Measurements from ENCODE around the gene TTC33. TPM values are rescaled to one million over a fixed set of nuclear protein-coding genes. Genes with fewer than 3 reads are reported as not detected.
"Not testable (repeated sequence)": the region's sequence is repeated elsewhere in the genome, so short reads cannot be mapped to it uniquely, and the experiment has no call there.

The TTC33 gene
- total RNA-seq, 2 experiments from 2014 or later = 16.3 to 17.7 TPM

DNA sequence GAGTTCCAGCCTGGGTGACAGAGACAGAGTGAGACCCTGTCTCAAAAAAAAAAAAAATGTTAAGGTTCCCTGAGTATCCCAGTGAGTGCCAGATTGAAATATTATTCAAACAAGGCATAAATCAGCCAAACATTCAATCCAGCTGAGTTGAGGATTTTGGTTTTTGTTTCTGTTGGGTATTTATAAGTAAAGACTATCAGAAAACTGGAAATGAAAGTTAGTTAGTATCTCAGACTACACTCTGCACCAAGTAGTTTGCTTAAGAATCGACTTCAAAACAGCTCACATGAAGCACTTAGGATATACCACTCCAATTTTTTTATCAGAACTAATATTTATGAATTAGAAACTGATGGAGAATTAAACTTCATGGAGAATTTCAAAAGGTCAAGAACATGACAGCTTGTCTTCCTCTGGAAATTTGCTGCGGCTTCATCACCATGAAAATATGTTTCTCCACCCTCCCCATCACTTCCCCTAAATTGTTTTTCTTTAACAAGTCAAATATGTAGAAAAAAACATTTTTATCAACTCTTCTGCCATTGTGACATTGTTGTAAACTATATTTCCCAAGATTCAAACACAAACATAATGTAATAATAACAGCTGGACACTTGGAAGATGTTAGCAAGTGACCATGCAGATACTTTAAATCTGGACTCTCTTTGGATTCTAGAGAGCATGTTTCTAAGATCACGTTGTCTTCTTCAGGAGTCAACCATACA, 186.1 kb downstream of the TTC33 start:
- Mint-ChIP-seq H3K27me3 (no peaks in the 10 kb centered on the region), H3K9me3 (ENCODE audit: low read depth) (peaks cover 2% of the 10 kb centered on the region), H3K4me3 (no peak overlapping the region), H3K36me3 (no peaks in the 10 kb centered on the region), H3K4me1 (peaks cover 9% of the 10 kb centered on the region), H3K27ac (no peak overlapping the region)
- no peak for ATAC-seq
- CTCF ChIA-PET = interaction anchor here (0.7 kb wide), 1 partner anchor 133 kb away, joined by 3 read pairs; no protein-coding TSS in a partner anchor
- DNase-seq = no peak

DNA sequence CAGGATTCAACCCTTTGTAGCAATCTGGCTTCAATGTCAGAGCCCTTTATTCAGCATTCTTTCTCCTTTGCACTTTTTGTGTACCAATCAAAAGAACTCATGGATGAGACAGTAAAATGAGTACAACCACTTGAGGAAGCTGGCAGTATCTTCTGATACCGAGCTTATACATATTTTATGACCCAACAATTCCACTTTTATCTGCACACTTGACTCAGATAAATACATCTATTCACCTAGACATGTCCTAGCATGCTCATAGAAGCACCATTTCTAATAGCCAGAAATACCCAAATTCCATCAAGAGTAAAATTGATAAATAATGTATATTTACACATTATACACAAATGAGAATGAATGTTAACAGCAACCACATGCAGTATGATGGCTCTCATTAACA, 187.2 kb downstream of the TTC33 start:
- Mint-ChIP-seq H3K27ac (no peak overlapping the region), H3K36me3 (peaks cover 2% of the 10 kb centered on the region), H3K4me1 (peaks cover 9% of the 10 kb centered on the region), H3K27me3 (no peaks in the 10 kb centered on the region), H3K4me3 (no peak overlapping the region), H3K9me3 (ENCODE audit: low read depth) (peaks cover 2% of the 10 kb centered on the region)
- CTCF ChIA-PET = interaction anchor here (1.2 kb wide), 1 partner anchor 18 kb away, joined by 3 read pairs; no protein-coding TSS in a partner anchor
- DNase-seq (no peak), ATAC-seq (no peak)

GRCh38 chr5:40563173-40563572, 192.6 kb downstream of the TTC33 start:
- DNase-seq; H3K27ac Mint-ChIP-seq; ATAC-seq; H3K4me1 Mint-ChIP-seq; H3K27me3 Mint-ChIP-seq; H3K36me3 Mint-ChIP-seq; H3K4me3 Mint-ChIP-seq; H3K9me3 Mint-ChIP-seq (ENCODE audit: low read depth); CTCF ChIA-PET: not testable (repeated sequence)

GRCh38 chr5:40560474-40561110, 195.2 kb downstream of the TTC33 start:
- DNase-seq = no peak
- no peaks in the 10 kb centered on the region for H3K27me3 Mint-ChIP-seq
- no peaks in the 10 kb centered on the region for H3K4me1 Mint-ChIP-seq
- H3K27ac Mint-ChIP-seq = no peak overlapping the region
- H3K9me3 Mint-ChIP-seq (ENCODE audit: low read depth) = peaks cover 3% of the 10 kb centered on the region
- CTCF ChIA-PET = no interaction called here
- peaks cover 6% of the 10 kb centered on the region for H3K36me3 Mint-ChIP-seq
- H3K4me3 Mint-ChIP-seq = no peak overlapping the region
- ATAC-seq = no peak

DNA sequence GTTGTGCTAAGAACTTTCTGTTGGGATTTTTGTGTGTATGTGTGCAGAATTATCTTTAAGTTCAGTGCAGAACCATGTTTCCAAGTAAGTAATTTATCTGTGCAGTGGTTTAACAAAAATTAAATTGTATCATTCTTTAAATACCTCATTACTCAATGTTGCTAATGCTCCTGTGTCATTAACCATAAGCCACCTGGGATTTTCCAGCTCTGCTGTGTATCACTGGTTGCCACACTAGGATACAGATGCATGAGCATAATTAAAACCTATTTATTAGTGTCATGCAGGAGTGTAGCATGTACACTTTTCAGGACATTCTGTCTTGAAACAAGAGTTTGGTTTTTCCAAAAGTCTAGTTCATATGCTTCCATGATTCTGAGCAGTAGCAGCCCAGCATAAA, 196.5 kb downstream of the TTC33 start:
- Mint-ChIP-seq H3K27me3 (no peaks in the 10 kb centered on the region), H3K36me3 (peaks cover 6% of the 10 kb centered on the region), H3K27ac (no peak overlapping the region), H3K4me3 (no peak overlapping the region), H3K9me3 (ENCODE audit: low read depth) (peaks cover 3% of the 10 kb centered on the region), H3K4me1 (no peaks in the 10 kb centered on the region)
- ATAC-seq (no peak), DNase-seq (no peak)
- CTCF ChIA-PET = interaction anchor here (1.3 kb wide), 1 partner anchor 10 kb away, joined by 3 read pairs; no protein-coding TSS in a partner anchor

DNA sequence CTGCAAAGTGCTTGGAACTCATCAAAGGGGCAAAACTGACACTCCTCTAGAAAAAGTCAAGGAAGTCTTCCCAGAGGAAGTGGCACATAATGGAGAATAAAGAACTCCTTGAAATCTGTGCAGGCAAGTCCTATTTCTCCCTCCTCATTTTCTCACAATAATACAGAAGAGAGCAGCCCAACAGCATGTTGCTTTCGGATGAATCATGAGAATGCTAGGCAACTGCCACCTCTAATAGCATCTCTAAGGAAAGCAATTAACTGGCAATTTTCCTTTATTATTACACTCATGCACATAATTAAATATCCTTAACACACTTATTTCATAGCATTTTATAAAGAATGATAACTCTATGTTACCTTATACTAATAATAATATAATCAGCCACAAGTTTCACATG, 198.3 kb downstream of the TTC33 start:
- H3K27me3 Mint-ChIP-seq = no peaks in the 10 kb centered on the region
- H3K4me3 Mint-ChIP-seq = no peak overlapping the region
- H3K36me3 Mint-ChIP-seq = peaks cover 2% of the 10 kb centered on the region
- H3K27ac Mint-ChIP-seq = no peak overlapping the region
- CTCF ChIA-PET = no interaction called here
- peaks cover 3% of the 10 kb centered on the region for H3K9me3 Mint-ChIP-seq (ENCODE audit: low read depth)
- peaks cover 2% of the 10 kb centered on the region for H3K4me1 Mint-ChIP-seq
- ATAC-seq (no peak), DNase-seq (no peak)

- Mint-ChIP-seq H3K27ac (no peak overlapping the region), H3K36me3 (peaks cover 2% of the 10 kb centered on the region), H3K4me3 (no peak overlapping the region), H3K9me3 (ENCODE audit: low read depth) (peaks cover 3% of the 10 kb centered on the region), H3K4me1 (peaks cover 2% of the 10 kb centered on the region), H3K27me3 (no peaks in the 10 kb centered on the region)
- no peak for DNase-seq
- CTCF ChIA-PET = no interaction called here
- no peak for ATAC-seq
Observed at GRCh38 chr5:40556811-40557210, 198.9 kb downstream of the TTC33 start.

- no peak for ATAC-seq
- Mint-ChIP-seq H3K9me3 (ENCODE audit: low read depth) (no peaks in the 10 kb centered on the region), H3K36me3 (peaks cover 2% of the 10 kb centered on the region), H3K27me3 (no peaks in the 10 kb centered on the region), H3K4me1 (peaks cover 2% of the 10 kb centered on the region), H3K4me3 (no peak overlapping the region), H3K27ac (no peak overlapping the region)
- CTCF ChIA-PET = no interaction called here
- DNase-seq = no peak
Observed at GRCh38 chr5:40555886-40556285, 199.9 kb downstream of the TTC33 start.

DNA sequence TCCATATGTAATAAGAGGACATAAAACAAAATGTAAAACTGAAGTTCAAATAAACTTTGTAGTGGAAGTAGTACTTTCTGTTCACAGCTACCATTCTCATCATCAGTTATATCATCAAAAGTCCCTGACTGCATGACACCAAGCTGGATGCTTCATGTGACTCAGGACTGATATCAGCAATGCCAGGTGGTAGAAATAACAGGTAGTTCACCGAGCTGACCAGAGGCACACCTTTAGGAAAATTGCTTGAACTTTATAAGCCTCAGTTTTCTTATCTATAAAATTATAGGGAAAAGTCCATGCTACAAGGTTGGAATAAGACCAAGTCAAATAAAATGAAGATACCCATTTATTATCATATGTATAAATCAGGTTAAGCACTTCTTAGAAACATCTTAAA, 200.9 kb downstream of the TTC33 start:
- peaks cover 2% of the 10 kb centered on the region for H3K4me1 Mint-ChIP-seq
- no peak overlapping the region for H3K4me3 Mint-ChIP-seq
- no peak overlapping the region for H3K27ac Mint-ChIP-seq
- H3K36me3 Mint-ChIP-seq = peaks cover 5% of the 10 kb centered on the region
- CTCF ChIA-PET = no interaction called here
- no peaks in the 10 kb centered on the region for H3K27me3 Mint-ChIP-seq
- ATAC-seq (no peak), DNase-seq (no peak)
- peaks cover 3% of the 10 kb centered on the region for H3K9me3 Mint-ChIP-seq (ENCODE audit: low read depth)

GRCh38 chr5:40554054-40554453, 201.7 kb downstream of the TTC33 start:
- no peaks in the 10 kb centered on the region for H3K27me3 Mint-ChIP-seq
- no peak overlapping the region for H3K27ac Mint-ChIP-seq
- no peak for DNase-seq
- H3K9me3 Mint-ChIP-seq (ENCODE audit: low read depth) = peaks cover 3% of the 10 kb centered on the region
- no peak overlapping the region for H3K4me3 Mint-ChIP-seq
- ATAC-seq = no peak
- peaks cover 2% of the 10 kb centered on the region for H3K4me1 Mint-ChIP-seq
- CTCF ChIA-PET = no interaction called here
- H3K36me3 Mint-ChIP-seq = peaks cover 5% of the 10 kb centered on the region

DNA sequence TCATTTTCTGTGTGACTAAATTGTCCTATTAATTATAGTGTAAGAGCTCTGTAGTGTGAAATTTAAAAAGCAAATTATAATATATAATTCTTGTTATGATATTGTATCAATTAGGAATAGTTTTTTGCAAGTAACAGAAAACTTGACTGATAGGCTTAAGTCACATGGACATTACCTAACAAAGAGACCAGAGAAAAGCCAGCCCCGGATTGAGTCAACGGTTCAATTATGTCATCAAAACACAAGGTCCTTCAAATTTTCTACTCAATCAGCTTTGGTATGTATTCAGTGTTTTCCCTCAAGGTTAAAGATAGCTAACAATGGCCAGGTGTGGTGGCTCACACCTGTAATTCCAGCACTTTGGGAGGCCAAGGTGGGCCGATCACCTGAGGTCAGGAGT, 202.8 kb downstream of the TTC33 start:
- H3K9me3 Mint-ChIP-seq (ENCODE audit: low read depth) = peaks cover 3% of the 10 kb centered on the region
- DNase-seq (no peak), ATAC-seq (no peak)
- H3K4me1 Mint-ChIP-seq = peaks cover 2% of the 10 kb centered on the region
- H3K36me3 Mint-ChIP-seq = peaks cover 5% of the 10 kb centered on the region
- H3K4me3 Mint-ChIP-seq = no peak overlapping the region
- CTCF ChIA-PET = interaction anchor here (0.7 kb wide), 1 partner anchor 246 kb away, joined by 3 read pairs; the partner anchor contains the start of gene PRKAA1
- no peak overlapping the region for H3K27ac Mint-ChIP-seq
- H3K27me3 Mint-ChIP-seq = no peaks in the 10 kb centered on the region

DNA sequence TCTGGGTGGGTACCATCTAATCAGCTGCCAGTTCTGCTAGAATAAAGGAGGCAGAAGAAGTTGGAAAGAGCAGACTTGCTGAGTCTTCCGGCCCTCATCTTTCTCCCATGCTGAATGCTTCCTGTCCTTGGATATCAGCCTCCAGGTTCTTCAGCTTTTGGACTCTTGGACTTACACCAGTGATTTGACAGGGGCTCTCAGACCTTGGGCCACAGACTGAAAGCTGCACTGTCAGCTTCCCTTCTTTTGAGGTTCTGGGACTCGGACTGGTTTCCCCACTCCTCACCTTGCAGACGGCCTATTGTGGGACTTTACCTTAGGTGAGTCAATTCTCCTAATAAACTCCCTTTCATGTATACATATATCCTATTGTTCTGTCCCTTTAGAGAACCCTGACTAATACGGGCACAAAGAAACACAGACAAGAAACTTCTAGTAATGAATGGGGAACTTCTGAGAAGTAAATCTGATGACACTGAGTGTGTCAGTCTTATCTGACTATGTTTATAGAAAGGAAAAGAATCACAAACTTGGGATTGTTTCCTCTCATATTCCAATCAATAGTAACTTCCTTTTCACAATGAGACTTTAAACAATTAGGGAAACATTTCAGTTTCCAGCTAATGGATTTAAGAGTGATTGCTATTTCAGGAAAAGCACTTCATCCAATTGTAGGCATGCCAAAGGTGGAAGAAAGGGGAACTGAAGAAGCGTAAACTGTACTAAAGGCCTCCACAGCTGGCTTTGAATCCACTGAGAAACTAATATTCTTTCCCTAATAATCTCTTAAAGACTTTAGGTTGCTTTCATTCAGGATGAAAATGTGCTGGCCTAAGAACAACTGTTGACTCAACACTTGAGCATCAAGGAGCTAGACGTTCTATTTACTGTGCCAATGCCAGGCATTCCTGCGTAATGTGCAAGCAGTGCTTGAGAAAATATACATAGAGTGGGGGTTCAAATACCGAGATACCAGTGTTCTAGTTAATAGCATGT, 204.0 kb downstream of the TTC33 start:
- H3K27ac Mint-ChIP-seq = no peak overlapping the region
- no peak overlapping the region for H3K4me3 Mint-ChIP-seq
- peaks cover 2% of the 10 kb centered on the region for H3K4me1 Mint-ChIP-seq
- ATAC-seq (no peak), DNase-seq (no peak)
- H3K9me3 Mint-ChIP-seq (ENCODE audit: low read depth) = peaks cover 3% of the 10 kb centered on the region
- H3K27me3 Mint-ChIP-seq = no peaks in the 10 kb centered on the region
- CTCF ChIA-PET = interaction anchor here (0.7 kb wide), 1 partner anchor 247 kb away, joined by 3 read pairs; the partner anchor contains the start of gene PRKAA1
- peaks cover 5% of the 10 kb centered on the region for H3K36me3 Mint-ChIP-seq

- Mint-ChIP-seq H3K27me3 (no peaks in the 10 kb centered on the region), H3K4me1 (peaks cover 2% of the 10 kb centered on the region), H3K4me3 (no peak overlapping the region), H3K36me3 (peaks cover 3% of the 10 kb centered on the region), H3K27ac (no peak overlapping the region), H3K9me3 (ENCODE audit: low read depth) (peaks cover 3% of the 10 kb centered on the region)
- no peak for ATAC-seq
- no peak for DNase-seq
- CTCF ChIA-PET = no interaction called here
Observed at GRCh38 chr5:40550481-40550880, 205.3 kb downstream of the TTC33 start.

Data from activated CD8-positive, alpha-beta memory T cell treated with anti-CD3 and anti-CD28 coated beads, Interleukin-2, amount 10 ng/mL, durations not matched to agents 7 days and 5 days (primary cell).